ENCODE measurements around the gene REXO1. TPM values are rescaled to one million over a fixed set of nuclear protein-coding genes. Genes with fewer than 3 reads are reported as not detected.

Gene REXO1
- total and polyA plus RNA-seq, 2 of the 13 experiments (the other 11 are each of a cell fraction or from before 2014, with no cell fraction given) = 5.0 to 11.2 TPM

GRCh38 chr19:1875646-1876495 is 27.6 kb upstream of the REXO1 start (continued):
- TF ChIP-seq ZNF318 (CRISPR knock-in tag; IDR thresholded peaks at IDR 0.05) = peak; percentile 92; the same call in 1 of the 2 replicates
- peak; percentile 87 for TF ChIP-seq ZNF274 (CRISPR knock-in tag; IDR thresholded peaks at IDR 0.05)
- TF ChIP-seq ETV5 (CRISPR knock-in tag; IDR thresholded peaks at IDR 0.05; ENCODE audit: borderline replicate concordance) = peak; percentile 94
- TF ChIP-seq ZFY (CRISPR knock-in tag; IDR thresholded peaks at IDR 0.05) = peak; percentile 83
- TF ChIP-seq ZNF576 (CRISPR knock-in tag; IDR thresholded peaks at IDR 0.05) = no peak
- TF ChIP-seq ZBTB49 (CRISPR knock-in tag; IDR thresholded peaks at IDR 0.05; ENCODE audit: borderline replicate concordance) = 0 out of 2 replicates have a peak, but pooled peaks have one; percentile 39
- no peak for TF ChIP-seq XBP1 (CRISPR knock-in tag; IDR thresholded peaks at IDR 0.05)
- TF ChIP-seq USF2 (IDR thresholded peaks at IDR 0.05; ENCODE audit: low read depth, low read length) = peak; percentile 92
- TF ChIP-seq USF2 (CRISPR knock-in tag; IDR thresholded peaks at IDR 0.05; ENCODE audit: borderline replicate concordance) = peak; percentile 98
- no peak; the same call in 1 of the 2 replicates for TF ChIP-seq ZFP41 (CRISPR knock-in tag; IDR thresholded peaks at IDR 0.05; ENCODE audit: borderline replicate concordance)
- TF ChIP-seq NCOA5 (CRISPR knock-in tag; IDR thresholded peaks at IDR 0.05) = no peak
- peak; percentile 82 for TF ChIP-seq ZZZ3 (CRISPR knock-in tag; IDR thresholded peaks at IDR 0.05; ENCODE audit: borderline replicate concordance)
- TF ChIP-seq RAD21 (CRISPR knock-in tag; IDR thresholded peaks at IDR 0.05) = peak; percentile 45
- peak; percentile 56; the same call in 1 of the 2 replicates for TF ChIP-seq ZNF225 (CRISPR knock-in tag; IDR thresholded peaks at IDR 0.05)
- peak; percentile 97 for TF ChIP-seq ZNF724P (CRISPR knock-in tag; IDR thresholded peaks at IDR 0.05; ENCODE audit: borderline replicate concordance)
- TF ChIP-seq PHF5A (CRISPR knock-in tag; IDR thresholded peaks at IDR 0.05; ENCODE audit: low read depth, unreplicated experiment) = peak; percentile 94

Data from HepG2 (cell line).